MM.1S (cell line): ENCODE measurements around the gene NOD2.

Experiments used
- DNase-seq: peaks from one replicate; pipeline ENCODE4 v3.0.0-alpha.2; 2015
- H2AFZ ChIP-seq: fragments of 300-600 bp; sonication (generic); 2 replicates; pipeline ENCODE4 v1.6.0; 2016; ENCODE audit warnings: antibody characterized with exemption, low read length
- H3F3A ChIP-seq: fragments of 300-600 bp; sonication (generic); 2 replicates; pipeline ENCODE4 v1.6.1; 2016; ENCODE audit warnings: mild to moderate bottlenecking, antibody characterized with exemption, low read length, moderate library complexity, mixed read lengths; ENCODE audit not compliant: insufficient read depth
- H3K27ac ChIP-seq: fragments of 300-600 bp; sonication (generic); 2 replicates; pipeline ENCODE4 v1.5.1; 2016; ENCODE audit warnings: mild to moderate bottlenecking, low read length
- H3K27me3 ChIP-seq: fragments of 300-600 bp; sonication (generic); replicated peaks from 2 replicates; pipeline ENCODE4 v1.6.0; 2016; ENCODE audit warnings: low read length; ENCODE audit not compliant: insufficient read depth
- H3K36me3 ChIP-seq: fragments of 300-600 bp; sonication (generic); replicated peaks from 2 replicates; pipeline ENCODE4 v1.6.1; 2016; ENCODE audit warnings: mild to moderate bottlenecking, low read length, mixed read lengths; ENCODE audit not compliant: insufficient read depth
- H3K4me1 ChIP-seq: fragments of 300-600 bp; sonication (generic); 2 replicates; pipeline ENCODE4 v1.6.1; 2016; ENCODE audit warnings: low read length, mixed read lengths
- H3K4me2 ChIP-seq: fragments of 300-600 bp; sonication (generic); 2 replicates; pipeline ENCODE4 v1.6.0; 2016; ENCODE audit warnings: low read depth, low read length
- H3K4me3 ChIP-seq: fragments of 300-600 bp; sonication (generic); 2 replicates; pipeline ENCODE4 v1.5.1; 2016; ENCODE audit warnings: low read length, mixed read lengths
- H3K79me2 ChIP-seq: fragments of 300-600 bp; sonication (generic); 2 replicates; pipeline ENCODE4 v1.6.1; 2016; ENCODE audit warnings: mixed run types, low read length, mixed read lengths
- H3K9ac ChIP-seq: fragments of 300-600 bp; sonication (generic); 2 replicates; pipeline ENCODE4 v1.6.1; 2016; ENCODE audit warnings: low read length, mixed read lengths
- H3K9me2 ChIP-seq: fragments of 300-600 bp; sonication (generic); replicated peaks from 2 replicates; pipeline ENCODE4 v1.6.1; 2016; ENCODE audit warnings: mild to moderate bottlenecking, low read length, mixed read lengths; ENCODE audit not compliant: insufficient read depth
- H3K9me3 ChIP-seq: fragments of 300-600 bp; sonication (generic); replicated peaks from 2 replicates; pipeline ENCODE4 v1.6.1; 2016; ENCODE audit warnings: mild to moderate bottlenecking, low read length, mixed read lengths; ENCODE audit not compliant: insufficient read depth
- H4K20me1 ChIP-seq: fragments of 300-600 bp; sonication (generic); 2 replicates; pipeline ENCODE4 v1.6.1; 2016; ENCODE audit warnings: mild to moderate bottlenecking, low read length, moderate library complexity, mixed read lengths; ENCODE audit not compliant: insufficient read depth
- CTCF ChIP-seq: fragments of 300-600 bp; sonication (generic); IDR thresholded peaks from 2 replicates; pipeline ENCODE4 v1.5.1; 2016; ENCODE audit warnings: antibody characterized with exemption, low read length, mixed read lengths
- EZH2 ChIP-seq: fragments of 300-600 bp; sonication (generic); optimal IDR thresholded peaks from 2 replicates; pipeline ENCODE3; 2017; ENCODE audit warnings: low read depth, mild to moderate bottlenecking, antibody characterized with exemption, low read length, mixed read lengths
- EZH2phosphoT487 ChIP-seq: fragments of 300-600 bp; sonication (generic); IDR thresholded peaks from 2 replicates; pipeline ENCODE4 v1.6.1; 2018; ENCODE audit warnings: antibody characterized with exemption, low read length

NOD2 gene

GRCh38 chr16:50778284-50779163, 85.1 kb downstream of the NOD2 start:
- Histone ChIP-seq H3K4me2 (no peak overlapping the region), H3K27me3 (no peaks in the 10 kb centered on the region), H3K27ac (no peak overlapping the region), H3K4me1 (no peaks in the 10 kb centered on the region), H3K9me3 (no peaks in the 10 kb centered on the region), H3K9me2 (no peaks in the 10 kb centered on the region), H2AFZ (no peak overlapping the region), H4K20me1 (peaks cover 4% of the 10 kb centered on the region), H3K79me2 (peaks cover 32% of the 10 kb centered on the region), H3K9ac (no peak overlapping the region), H3K36me3 (0 out of 2 replicates have a peak, but pooled peaks cover 3% of the 10 kb centered on the region), H3K4me3 (no peak overlapping the region), H3F3A (no peaks in the 10 kb centered on the region)
- no peak for TF ChIP-seq CTCF
- TF ChIP-seq EZH2phosphoT487: no peak
- no peak for TF ChIP-seq EZH2
- DNase-seq: no peak

- no peak overlapping the region for H3K27ac ChIP-seq
- H3K36me3 ChIP-seq: peaks cover 12% of the 10 kb centered on the region; the same call in 1 of the 2 replicates
- TF ChIP-seq EZH2 (no peak), EZH2phosphoT487 (no peak), CTCF (no peak)
- no peak overlapping the region for H3K4me2 ChIP-seq
- no peaks in the 10 kb centered on the region for H4K20me1 ChIP-seq
- H3K9me2 ChIP-seq: no peaks in the 10 kb centered on the region
- no peaks in the 10 kb centered on the region for H3F3A ChIP-seq
- H3K9me3 ChIP-seq: no peaks in the 10 kb centered on the region
- no peaks in the 10 kb centered on the region for H3K4me1 ChIP-seq
- no peak overlapping the region for H3K4me3 ChIP-seq
- no peak overlapping the region for H3K9ac ChIP-seq
- H3K79me2 ChIP-seq: peaks cover 10% of the 10 kb centered on the region; the same call in 1 of the 2 replicates
- H2AFZ ChIP-seq: no peak overlapping the region
- H3K27me3 ChIP-seq: no peaks in the 10 kb centered on the region
- no peak for DNase-seq
These were observed 87.6 kb downstream of the NOD2 start for GRCh38 chr16:50781043-50781442.

GRCh38 chr16:50781518-50781917, 88.1 kb downstream of the NOD2 start:
- Histone ChIP-seq H3K9me3 (no peaks in the 10 kb centered on the region), H3K4me2 (no peak overlapping the region), H3K4me3 (no peak overlapping the region), H4K20me1 (no peaks in the 10 kb centered on the region), H3K9ac (no peak overlapping the region), H3F3A (no peaks in the 10 kb centered on the region), H3K4me1 (no peaks in the 10 kb centered on the region), H3K9me2 (no peaks in the 10 kb centered on the region), H3K79me2 (peaks cover 5% of the 10 kb centered on the region; the same call in 1 of the 2 replicates), H3K36me3 (peaks cover 12% of the 10 kb centered on the region; the same call in 1 of the 2 replicates), H2AFZ (no peak overlapping the region), H3K27ac (no peak overlapping the region), H3K27me3 (no peaks in the 10 kb centered on the region)
- DNase-seq: no peak
- no peak for TF ChIP-seq CTCF
- no peak for TF ChIP-seq EZH2
- no peak for TF ChIP-seq EZH2phosphoT487
